HUDEP-2 (cell line): ENCODE results near the gene KRTAP10-8.
"Not testable (repeated sequence)": the region's sequence is repeated elsewhere in the genome, so short reads cannot be mapped to it uniquely, and the experiment has no call there.

ENCODE experiments used
- DNase-seq, 76 experiments: peaks; one replicate each; lab custom pipeline; 2025; ENCODE audit not compliant: unreplicated experiment in 76 of 76; lab: John Stamatoyannopoulos, UW

Gene KRTAP10-8

DNA sequence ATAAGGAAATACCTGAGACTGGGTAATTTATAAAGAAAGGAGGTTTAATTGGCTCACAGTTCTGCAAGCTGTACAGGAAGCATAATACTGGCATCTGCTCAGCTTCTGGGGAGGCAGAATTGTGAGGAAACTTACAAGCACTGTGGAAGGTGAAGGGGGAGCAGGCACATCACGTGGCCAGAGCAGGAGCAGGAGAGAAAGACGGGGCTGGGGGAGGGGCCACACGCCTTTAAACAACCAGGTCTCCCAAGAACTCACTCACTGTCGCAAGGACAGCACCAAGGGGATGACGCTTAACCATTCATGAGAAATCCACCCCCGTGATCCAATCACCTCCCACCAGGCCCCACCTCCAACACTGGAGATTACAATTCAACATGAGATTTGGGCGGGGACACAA, 49.7 kb downstream of the KRTAP10-8 start:
- DNase-seq = not testable (repeated sequence)
